ENCODE data around the gene DHRS3.

DNA sequence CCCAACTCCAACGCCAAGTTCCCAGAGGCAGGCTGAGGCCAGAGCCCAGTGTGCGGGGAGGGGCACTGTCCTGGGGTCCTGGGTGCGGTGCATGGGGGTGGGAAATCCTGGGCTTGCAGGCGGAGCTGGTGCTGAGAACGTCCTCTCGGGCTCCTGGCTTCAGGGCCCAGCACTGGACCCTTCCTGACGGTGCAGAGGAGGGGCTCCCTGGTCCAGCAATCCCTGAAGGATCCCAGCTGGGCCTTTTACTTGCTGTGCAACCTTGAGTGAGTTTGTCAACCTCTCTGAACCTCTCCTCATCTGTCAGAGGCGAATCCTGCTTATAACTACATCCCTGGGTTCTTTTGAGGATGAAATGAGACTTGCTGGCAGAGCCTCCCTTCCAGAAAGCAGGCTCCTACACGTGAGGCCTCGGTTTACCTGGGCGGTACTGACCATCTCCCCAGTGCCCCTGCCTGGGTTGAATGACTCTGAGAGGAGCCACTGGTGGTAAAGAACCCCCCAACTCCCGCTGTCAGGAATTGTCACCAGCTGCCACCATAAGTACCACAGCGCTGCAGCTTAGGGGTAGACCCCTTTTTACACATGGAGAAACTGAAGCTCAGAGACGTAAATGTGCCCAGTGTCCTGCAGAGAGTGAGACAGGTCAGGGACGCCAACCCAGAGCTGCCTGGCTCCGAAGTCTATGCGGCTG is 77.3 kb downstream of the DHRS3 start:
- TF ChIP-seq POLR2AphosphoS5 (IDR thresholded peaks at IDR 0.05; ENCODE audit: borderline replicate concordance, low read depth, low read length) (no peak), EZH2 (IDR thresholded peaks at IDR 0.05) (no peak), FOXP2 (optimal IDR thresholded peaks at IDR 0.05; ENCODE audit: control extremely low read depth, extremely low read length, insufficient read depth) (no peak)

Measured in SK-N-MC (cell line).